DMS53 treated with DMSO at 0.1 percent for 48 hours (cell line): ENCODE data around the gene PI3.
"Not testable (repeated sequence)": the region's sequence is repeated elsewhere in the genome, so short reads cannot be mapped to it uniquely, and the experiment has no call there.

Experiments used
- DNase-seq: peaks from one replicate; lab custom pipeline; 2025; ENCODE audit not compliant: unreplicated experiment; lab: John Stamatoyannopoulos, UW

PI3 gene

DNA sequence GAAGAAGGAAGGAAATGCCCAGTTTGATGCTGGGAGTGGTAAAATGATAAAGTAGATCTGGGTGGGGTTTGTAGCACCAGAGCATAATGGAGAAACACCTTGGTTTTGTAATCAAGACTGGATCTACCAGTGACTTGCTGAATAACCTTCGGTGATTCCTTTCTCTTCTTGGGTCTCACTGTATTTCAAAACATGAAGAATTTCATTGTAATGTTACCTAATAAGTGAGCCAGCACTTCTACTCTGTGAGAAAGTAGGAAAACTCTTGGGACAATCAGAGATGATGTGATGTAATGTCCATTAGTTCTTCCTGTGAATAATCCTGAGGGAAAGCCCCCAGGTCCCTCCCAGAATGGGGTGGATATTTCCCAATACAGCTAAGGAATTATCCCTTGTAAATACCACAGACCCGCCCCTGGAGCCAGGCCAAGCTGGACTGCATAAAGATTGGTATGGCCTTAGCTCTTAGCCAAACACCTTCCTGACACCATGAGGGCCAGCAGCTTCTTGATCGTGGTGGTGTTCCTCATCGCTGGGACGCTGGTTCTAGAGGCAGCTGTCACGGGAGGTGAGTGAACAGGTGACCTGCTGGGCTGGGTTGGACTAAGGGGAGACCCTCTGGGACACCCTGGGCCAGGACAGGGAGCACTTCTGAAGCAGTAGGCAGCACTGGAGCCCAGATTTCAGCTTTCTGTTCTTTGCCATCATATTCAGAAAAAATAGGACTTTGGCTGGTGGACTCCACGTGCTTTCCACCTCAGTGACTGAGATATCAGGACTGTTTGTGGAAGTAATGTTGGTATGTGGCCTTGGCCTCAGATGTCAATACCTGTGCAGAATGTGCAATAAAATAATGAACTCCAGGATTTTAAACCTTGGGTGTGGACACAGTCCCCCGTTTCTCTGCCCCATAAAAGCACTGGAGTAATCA is at the start of gene PI3:
Gene PI3 (plus strand): TSS at position 469 of the 931 bp plus-strand sequence. CDS start 21 bp downstream, at position 490.
- DNase-seq = no peak

DNA sequence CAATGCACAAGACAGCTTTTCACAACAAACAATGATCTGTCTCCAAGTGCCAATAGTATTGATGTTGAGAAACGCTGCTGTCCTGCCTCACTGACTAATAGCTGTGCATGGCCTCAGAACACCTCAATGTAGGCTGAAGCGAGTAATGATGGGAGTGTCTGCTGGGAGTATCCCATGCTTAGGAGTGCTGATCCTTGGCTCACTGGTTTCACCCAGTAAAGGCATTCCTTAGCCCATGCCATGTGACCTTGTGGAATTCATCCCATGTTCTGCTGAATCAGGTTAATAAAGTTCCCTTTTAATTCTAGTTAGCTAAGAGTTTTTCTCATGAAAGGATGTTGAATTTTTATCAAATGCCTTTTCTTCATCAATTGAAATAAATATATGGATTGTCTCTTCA is 46.6 kb upstream of the PI3 start:
- DNase-seq = no peak

- no peak for DNase-seq
These were observed 37.8 kb upstream of the PI3 start for GRCh38 chr20:45136911-45137310.

DNA sequence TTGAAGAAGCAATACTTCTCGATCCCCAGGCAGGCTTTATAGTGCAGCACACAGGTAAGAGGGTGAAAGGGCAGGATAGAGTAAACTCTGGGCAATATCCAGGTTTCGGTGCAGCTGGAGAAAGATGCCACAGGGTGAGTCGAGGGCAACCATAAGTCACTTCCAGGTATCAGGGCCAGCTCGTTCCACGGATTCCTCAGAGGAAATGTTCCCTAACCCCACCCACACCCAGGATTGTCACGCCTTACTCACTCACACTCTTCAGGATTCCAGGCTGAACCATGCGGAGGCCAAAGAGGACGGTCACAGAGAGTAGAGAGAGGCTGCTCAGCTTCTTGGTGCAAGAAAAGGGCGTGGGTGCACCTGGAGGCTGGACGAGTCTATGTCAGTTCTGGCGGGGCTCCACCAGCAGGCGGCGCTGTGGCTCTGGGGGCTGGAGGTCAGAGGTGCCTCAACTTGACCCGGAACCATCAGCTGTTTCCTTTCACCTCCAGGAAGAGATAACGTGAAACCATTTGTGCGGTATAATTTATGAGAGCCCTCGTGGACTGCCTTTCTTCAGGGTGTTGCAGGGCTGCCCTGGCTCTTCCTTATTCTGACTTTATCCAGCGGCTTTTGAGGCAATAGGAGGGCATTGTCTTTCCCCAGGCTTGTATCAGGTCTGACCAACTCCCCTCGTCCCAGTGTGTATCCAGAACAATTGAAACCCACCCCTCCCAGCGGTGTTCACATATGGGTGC is 36.0 kb upstream of the PI3 start:
- DNase-seq = peak; percentile 69

DNA sequence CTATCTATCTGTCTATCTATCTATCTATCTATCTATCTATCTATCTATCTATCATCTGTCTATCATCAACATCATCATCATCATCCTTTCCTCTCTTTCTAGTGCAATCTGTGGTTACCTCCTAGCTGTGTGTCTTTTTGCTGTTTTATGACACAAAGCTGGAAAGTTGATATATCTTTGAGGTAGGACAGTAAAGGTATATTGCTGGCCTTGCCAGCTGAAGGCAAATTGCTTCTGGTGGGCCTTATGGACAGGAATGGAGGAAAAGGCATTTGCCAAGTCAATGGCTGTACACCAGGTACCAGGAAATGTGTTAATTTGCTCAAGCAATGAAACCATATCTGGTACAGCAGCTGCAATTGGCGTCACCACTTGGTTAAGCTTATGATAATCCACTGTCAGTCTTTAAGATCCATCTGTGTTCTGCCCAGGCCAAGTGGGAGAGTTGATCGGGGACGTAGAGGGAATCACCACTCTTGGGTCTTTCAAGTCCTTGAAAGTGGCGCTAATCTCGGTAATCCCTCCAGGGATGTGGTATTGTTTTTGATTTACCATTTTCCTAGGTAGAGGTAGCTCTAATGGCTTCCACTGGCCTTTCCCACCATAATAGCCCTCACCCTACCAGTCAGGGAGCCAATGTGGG is 34.8 kb upstream of the PI3 start:
- not testable (repeated sequence) for DNase-seq

DNA sequence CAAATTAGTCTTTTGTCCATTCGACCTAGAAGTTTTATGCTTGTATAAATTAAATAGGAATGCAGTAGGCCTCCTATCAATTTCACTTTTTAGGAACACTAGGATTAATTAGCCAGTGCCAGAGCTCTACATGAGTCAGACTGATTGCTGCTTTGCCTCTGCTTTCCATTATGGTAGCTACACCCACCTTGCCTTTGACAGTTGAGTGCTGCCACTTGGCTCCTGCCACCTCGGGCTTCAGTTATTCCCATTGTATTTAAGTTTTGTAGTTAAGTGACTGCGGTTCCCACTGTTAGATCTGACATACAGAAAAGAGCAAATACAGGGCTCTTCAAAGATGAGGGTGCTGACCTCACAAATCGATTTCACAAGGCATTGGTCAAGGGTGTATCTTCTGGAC is 33.9 kb upstream of the PI3 start:
- no peak for DNase-seq

- DNase-seq = no peak
These were observed 25.6 kb upstream of the PI3 start for GRCh38 chr20:45149062-45149461.

GRCh38 chr20:45152405-45152804 is 22.3 kb upstream of the PI3 start:
- DNase-seq = no peak

GRCh38 chr20:45153147-45153546 is 21.6 kb upstream of the PI3 start:
- no peak for DNase-seq

DNA sequence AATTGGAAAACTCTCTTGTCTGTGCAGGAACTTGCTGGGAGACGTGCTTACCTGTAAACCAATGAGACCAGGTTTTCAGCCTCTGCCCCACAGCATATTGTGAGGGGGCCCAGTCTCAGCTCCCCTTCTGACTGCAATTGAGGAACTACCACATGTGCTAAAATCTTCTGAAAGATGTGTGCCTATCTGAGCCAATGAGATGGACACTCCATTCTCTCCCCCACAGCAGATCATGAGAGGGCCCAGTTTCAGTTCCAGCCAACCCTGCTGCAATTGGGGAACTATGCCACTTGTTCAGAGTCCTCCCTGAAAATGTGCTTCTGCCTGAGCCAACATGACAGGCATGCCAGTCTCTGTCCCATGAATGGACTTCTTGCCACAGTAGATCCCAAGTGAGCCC is 20.9 kb upstream of the PI3 start:
- DNase-seq = no peak

DNA sequence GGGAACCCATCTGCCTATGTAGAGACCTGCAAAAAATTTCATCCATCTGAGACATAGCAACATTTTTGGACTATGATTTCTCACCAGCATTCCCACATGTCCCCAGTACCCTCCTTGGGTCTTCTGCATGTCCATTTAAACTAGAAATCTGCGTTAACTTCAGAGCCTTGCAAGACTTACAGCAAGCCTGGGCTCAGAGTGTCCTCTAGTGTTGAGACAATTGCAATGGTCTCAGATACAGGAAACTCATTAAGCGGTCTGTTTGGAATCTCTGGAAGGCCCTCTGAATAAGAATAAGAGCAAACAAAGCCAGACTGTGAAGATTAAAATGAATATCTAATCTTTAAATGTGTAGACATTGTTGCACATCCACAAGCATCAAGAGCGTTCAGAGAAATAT is 20.5 kb upstream of the PI3 start:
- no peak for DNase-seq

- DNase-seq = not testable (repeated sequence)
These were observed 19.9 kb upstream of the PI3 start for GRCh38 chr20:45154794-45155193.

GRCh38 chr20:45156713-45157112 is 18.0 kb upstream of the PI3 start:
- DNase-seq = no peak

DNA sequence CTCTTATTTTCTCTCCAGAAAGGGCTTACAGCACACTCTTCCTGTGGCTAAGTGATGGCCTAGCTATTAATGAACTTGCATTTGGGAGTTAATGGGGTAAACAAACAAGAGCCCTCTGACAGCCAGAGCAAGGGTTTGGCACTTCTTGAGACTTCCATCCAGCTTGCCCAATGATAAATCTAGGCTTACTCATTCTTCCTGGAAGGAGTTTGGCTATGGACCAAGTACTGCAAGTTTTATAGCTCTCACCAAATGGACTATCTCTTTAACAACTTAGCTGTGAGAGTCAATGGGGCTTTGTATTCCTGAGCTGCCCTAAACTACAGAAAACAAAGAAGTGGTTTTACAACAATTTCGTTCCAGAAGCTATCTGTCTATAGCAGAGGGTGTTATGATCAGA is 16.7 kb upstream of the PI3 start:
- DNase-seq = no peak

DNA sequence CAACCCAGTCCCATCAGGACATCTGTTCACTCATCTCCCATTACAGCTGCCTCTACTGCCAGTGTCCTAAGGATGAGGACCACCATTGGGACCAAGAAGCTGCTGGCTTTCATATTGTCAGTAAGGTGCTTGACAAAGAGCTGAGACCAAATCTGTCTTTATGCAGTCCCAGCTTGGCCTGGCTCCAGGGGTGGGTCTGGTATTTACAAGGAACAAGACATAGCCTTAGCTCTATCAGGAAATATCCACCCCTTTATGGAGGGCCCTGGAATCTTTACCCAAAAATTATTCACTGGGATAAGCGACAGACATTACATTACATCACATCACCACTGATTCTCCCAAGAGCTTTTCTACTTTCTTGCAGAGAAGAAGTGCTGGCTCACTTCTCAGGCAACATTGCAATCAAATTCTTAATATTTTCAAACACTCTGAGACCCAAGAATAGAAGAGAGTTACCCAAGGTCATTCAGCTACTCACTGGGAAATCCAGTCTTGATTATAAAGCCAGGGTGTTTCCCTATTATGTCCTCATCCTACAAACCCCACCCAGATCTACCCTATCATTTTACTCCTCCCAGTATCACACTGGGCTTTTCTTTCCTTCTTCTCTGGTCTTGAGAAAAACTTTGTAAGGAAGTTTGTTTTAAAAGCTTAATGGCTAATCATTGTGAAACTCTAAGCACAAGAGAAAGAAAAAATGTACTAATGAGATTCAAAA is 11.5 kb upstream of the PI3 start:
- DNase-seq = no peak

DNA sequence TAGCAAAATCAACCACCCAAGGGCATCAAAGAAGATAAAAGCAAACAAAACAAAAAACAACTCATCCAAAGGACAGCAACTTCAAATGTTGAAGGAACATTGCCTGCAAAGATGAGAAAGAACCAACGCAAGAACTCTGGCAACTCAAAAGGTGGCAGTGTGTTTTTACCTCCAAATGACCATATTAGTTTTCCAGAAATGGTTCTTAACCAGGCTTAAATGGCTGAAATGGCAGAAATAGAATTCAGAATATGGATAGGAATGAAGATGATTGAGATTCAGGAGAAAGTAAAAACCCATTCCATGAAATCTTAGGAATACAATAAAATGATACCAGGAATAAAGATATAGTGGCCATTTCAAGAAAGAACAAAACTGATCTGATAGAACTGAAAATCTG is 9.8 kb upstream of the PI3 start:
- no peak for DNase-seq

- no peak for DNase-seq
These were observed 1.2 kb upstream of the PI3 start for GRCh38 chr20:45173522-45173921.

- no peak for DNase-seq
These were observed 2.0 kb downstream of the PI3 start for GRCh38 chr20:45176526-45177267.

- DNase-seq = no peak
These were observed 4.5 kb downstream of the PI3 start for GRCh38 chr20:45179166-45179565.

- DNase-seq = no peak
These were observed 6.9 kb downstream of the PI3 start for GRCh38 chr20:45181639-45182038.
